GM12878 (cell line): ENCODE results near the gene SLC35F3.

Source experiments
- ATF7 ChIP-seq: fragments of 450-650 bp; IDR thresholded peaks from 2 replicates; pipeline ENCODE4 v1.6.1; 2016; ENCODE audit warnings: low read depth, mild to moderate bottlenecking
- BHLHE40 ChIP-seq, 2 experiments: fragments of 450-650 bp in 1 of 2; IDR thresholded peaks; 2 replicates each; pipeline ENCODE4 v1.6.1; 2011 to 2017; ENCODE audit warnings: low read depth in 2 of 2, borderline replicate concordance in 1 of 2, improper control_type of control experiment in 1 of 2, low read length in 1 of 2, mild to moderate bottlenecking in 1 of 2
- CREB1 ChIP-seq: IDR thresholded peaks from 2 replicates; pipeline ENCODE4 v1.6.1; 2012; ENCODE audit warnings: low read depth, mild to moderate bottlenecking, inconsistent platforms
- EZH2 ChIP-seq: IDR thresholded peaks from 2 replicates; pipeline ENCODE4 v1.6.1; 2012; ENCODE audit warnings: low read depth, mild to moderate bottlenecking, control low read depth, inconsistent platforms, low read length, borderline replicate concordance; ENCODE audit not compliant: control insufficient read depth
- HCFC1 ChIP-seq: fragments of 150-350 bp; IDR thresholded peaks from 2 replicates; pipeline ENCODE4 v1.6.1; 2014; ENCODE audit warnings: low read length
- IKZF2 ChIP-seq, 2 experiments: fragments of 450-650 bp; IDR thresholded peaks; 2 replicates each; pipeline ENCODE4 v1.6.1; 2017; ENCODE audit warnings: mild to moderate bottlenecking in 2 of 2, moderate library complexity in 2 of 2
- NFYA ChIP-seq: IDR thresholded peaks from 2 replicates; pipeline ENCODE4 v1.6.1; 2011; ENCODE audit warnings: low read depth, mild to moderate bottlenecking, low read length, improper control_type of control experiment, borderline replicate concordance
- NR2C1 ChIP-seq: fragments of 450-650 bp; IDR thresholded peaks from 2 replicates; pipeline ENCODE4 v1.6.1; 2017; ENCODE audit warnings: antibody characterized with exemption, mild to moderate bottlenecking, moderate library complexity
- POLR2A ChIP-seq: IDR thresholded peaks from 2 replicates; pipeline ENCODE4 v1.6.1; 2011; ENCODE audit warnings: low read depth, mild to moderate bottlenecking, low read length
- POLR2AphosphoS5 ChIP-seq: IDR thresholded peaks from 2 replicates; pipeline ENCODE4 v1.6.1; 2011; ENCODE audit warnings: mild to moderate bottlenecking, low read length, inconsistent platforms
- SREBF2 ChIP-seq: IDR thresholded peaks from 2 replicates; pipeline ENCODE4 v1.6.1; 2012; ENCODE audit warnings: mild to moderate bottlenecking, low read length
- TCF12 ChIP-seq: IDR thresholded peaks from 2 replicates; pipeline ENCODE4 v1.6.1; 2011; ENCODE audit warnings: low read depth, mild to moderate bottlenecking, low read length
- TF ChIP-seq, protein P1 (sequence below), 3 experiments: IDR thresholded peaks in 2 of 3; conservative IDR thresholded peaks in 1 of 3; 2 replicates each; pipeline ENCODE4 v1.5.1; 2011; ENCODE audit warnings: low read depth in 3 of 3, low read length in 3 of 3, mild to moderate bottlenecking in 3 of 3, control low read depth in 2 of 3, moderate library complexity in 2 of 3, inconsistent platforms in 1 of 3, mixed read lengths in 1 of 3; ENCODE audit not compliant: control insufficient read depth in 2 of 3, insufficient read depth in 1 of 3; ENCODE audit errors: extremely low read depth in 1 of 3

- TF ChIP-seq, protein P1, sequence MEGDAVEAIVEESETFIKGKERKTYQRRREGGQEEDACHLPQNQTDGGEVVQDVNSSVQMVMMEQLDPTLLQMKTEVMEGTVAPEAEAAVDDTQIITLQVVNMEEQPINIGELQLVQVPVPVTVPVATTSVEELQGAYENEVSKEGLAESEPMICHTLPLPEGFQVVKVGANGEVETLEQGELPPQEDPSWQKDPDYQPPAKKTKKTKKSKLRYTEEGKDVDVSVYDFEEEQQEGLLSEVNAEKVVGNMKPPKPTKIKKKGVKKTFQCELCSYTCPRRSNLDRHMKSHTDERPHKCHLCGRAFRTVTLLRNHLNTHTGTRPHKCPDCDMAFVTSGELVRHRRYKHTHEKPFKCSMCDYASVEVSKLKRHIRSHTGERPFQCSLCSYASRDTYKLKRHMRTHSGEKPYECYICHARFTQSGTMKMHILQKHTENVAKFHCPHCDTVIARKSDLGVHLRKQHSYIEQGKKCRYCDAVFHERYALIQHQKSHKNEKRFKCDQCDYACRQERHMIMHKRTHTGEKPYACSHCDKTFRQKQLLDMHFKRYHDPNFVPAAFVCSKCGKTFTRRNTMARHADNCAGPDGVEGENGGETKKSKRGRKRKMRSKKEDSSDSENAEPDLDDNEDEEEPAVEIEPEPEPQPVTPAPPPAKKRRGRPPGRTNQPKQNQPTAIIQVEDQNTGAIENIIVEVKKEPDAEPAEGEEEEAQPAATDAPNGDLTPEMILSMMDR (IDR thresholded peaks at IDR 0.05 in 2 of 3, conservative IDR thresholded peaks at IDR 0.05 in 1 of 3; ENCODE audit: control insufficient read depth in 2 of 3, extremely low read depth in 1 of 3, insufficient read depth in 1 of 3, low read depth in 3 of 3, low read length in 3 of 3): no peak
- TF ChIP-seq HCFC1 (no peak), TCF12 (no peak), POLR2A (no peak), IKZF2 (IDR thresholded peaks at IDR 0.05) (no peak), NFYA (no peak), SREBF2 (no peak), EZH2 (no peak), BHLHE40 (IDR thresholded peaks at IDR 0.05; ENCODE audit: borderline replicate concordance in 1 of 2, low read depth in 2 of 2, low read length in 1 of 2) (no peak), CREB1 (no peak), ATF7 (no peak), POLR2AphosphoS5 (no peak), NR2C1 (no peak)
Observed at GRCh38 chr1:233884461-233885151, 19.9 kb upstream of the SLC35F3 start.
